ENCODE results near the gene IL17RE.

DNA sequence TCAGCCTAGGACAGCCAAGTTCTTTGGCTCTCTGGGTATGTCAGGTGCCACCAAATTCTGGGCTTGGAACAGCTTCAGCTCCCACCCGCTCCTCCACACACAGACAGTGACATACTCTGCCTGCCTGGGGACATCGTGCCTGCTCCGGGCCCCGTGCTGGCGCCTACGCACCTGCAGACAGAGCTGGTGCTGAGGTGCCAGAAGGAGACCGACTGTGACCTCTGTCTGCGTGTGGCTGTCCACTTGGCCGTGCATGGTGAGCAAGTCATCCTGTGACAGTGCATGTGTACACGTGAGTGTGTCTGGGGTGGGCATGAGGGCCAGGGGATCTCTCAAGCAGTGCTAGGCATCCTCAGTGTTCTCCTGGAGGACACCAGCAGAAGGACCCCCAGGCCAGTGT lies 15.2 kb downstream of the IL17RE start:
- TF ChIP-seq EZH2 (IDR thresholded peaks at IDR 0.05) (no peak), POLR2AphosphoS5 (IDR thresholded peaks at IDR 0.05; ENCODE audit: borderline replicate concordance, low read depth, low read length) (no peak), FOXP2 (optimal IDR thresholded peaks at IDR 0.05; ENCODE audit: control extremely low read depth, extremely low read length, insufficient read depth) (no peak)

All from SK-N-MC (cell line).